ENCODE measurements around the gene IFI27. TPM values are rescaled to one million over a fixed set of nuclear protein-coding genes. Genes with fewer than 3 reads are reported as not detected.

The IFI27 gene
- total and polyA plus RNA-seq, 2 of the 8 experiments (the other 6 are each of a cell fraction or from before 2014, with no cell fraction given), result 0.76 to 2.2 TPM

DNA sequence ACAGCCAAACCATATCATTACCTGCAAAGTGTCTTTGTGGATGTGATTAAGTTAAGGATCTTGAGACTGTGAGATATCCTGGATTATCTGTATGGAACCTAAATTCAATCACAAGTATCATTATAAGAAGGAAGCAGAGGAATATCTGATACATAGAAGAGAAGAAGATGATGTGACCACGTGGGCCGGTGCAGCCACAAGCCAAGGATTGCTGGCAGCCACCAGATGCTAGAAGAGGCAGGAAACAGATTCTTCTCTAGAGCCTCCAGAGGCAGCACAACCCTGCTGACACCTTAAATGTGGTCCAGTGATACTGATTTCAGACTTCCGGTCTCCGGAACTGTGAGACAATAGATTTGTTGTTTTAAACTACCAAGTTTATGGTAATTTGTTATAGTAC is 24.9 kb downstream of the IFI27 start:
- H3K56ac ChIP-seq (replicated peaks; ENCODE audit: insufficient read length, low read depth, low read length), result no peak overlapping the region
- H3K14ac ChIP-seq (ENCODE audit: insufficient read length), result no peak overlapping the region
- no peak overlapping the region for H4K8ac ChIP-seq (ENCODE audit: extremely low read depth, insufficient read depth, low read length)
- no peak overlapping the region for H3K9ac ChIP-seq (replicated peaks in 1 of 4; ENCODE audit: extremely low read depth in 1 of 4, low read depth in 3 of 4, low read length in 3 of 4)
- no peak overlapping the region for H2AFZ ChIP-seq (ENCODE audit: low read length)
- H2BK15ac ChIP-seq (ENCODE audit: low read length), result no peak overlapping the region
- H2BK20ac ChIP-seq (ENCODE audit: low read length), result no peak overlapping the region
- H3K27me3 ChIP-seq (replicated peaks in 1 of 4; ENCODE audit: control insufficient read depth in 3 of 4, extremely low read depth in 1 of 4, insufficient read depth in 3 of 4, low read length in 3 of 4), result no peaks in the 10 kb centered on the region
- 81% methylated on average over 4 of the region's 4 CpGs; no CpG with 5 or more reads in 1 of the 2 experiments for WGBS, 2 experiments (ENCODE audit: extremely low coverage in 1 of 2, insufficient coverage in 1 of 2, insufficient read length in 1 of 2, insufficient replicate concordance in 2 of 2, low coverage in 1 of 2, low lambda C conversion rate in 2 of 2, missing lambda C conversion rate in 1 of 2)
- no peak overlapping the region for H3K4ac ChIP-seq (replicated peaks; ENCODE audit: insufficient read length, low read depth, low read length)
- no peak for FAIRE-seq
- TF ChIP-seq JUND (IDR thresholded peaks at IDR 0.05; ENCODE audit: low read length) (no peak), SP2 (IDR thresholded peaks at IDR 0.05; ENCODE audit: low read length) (no peak)
- H2AK5ac ChIP-seq (ENCODE audit: low read depth, low read length), result no peak overlapping the region
- H2BK12ac ChIP-seq (ENCODE audit: low read depth, low read length), result no peak overlapping the region
- no peak overlapping the region for H3K18ac ChIP-seq (ENCODE audit: extremely low read depth, low read length)
- no peak overlapping the region for H4K5ac ChIP-seq (ENCODE audit: insufficient read length, low read depth, low read length)
- no peak overlapping the region for H3K27ac ChIP-seq (ENCODE audit: low read depth, low read length)
- DNase-seq (ENCODE audit: low read depth in 1 of 2, low spot score in 2 of 2), result peak in 1 of 2 experiments; percentile 3
- ChIA-PET POLR2A (ENCODE audit: partially characterized antibody) (no interaction called here), CTCF (ENCODE audit: partially characterized antibody) (interaction anchor here (0.7 to 4.3 kb wide), 3 partner anchors 82 to 171 kb away, joined by 3 to 39 read pairs (median 15); no protein-coding TSS in a partner anchor)
- H3K79me2 ChIP-seq (ENCODE audit: control insufficient read depth in 1 of 2, insufficient read depth in 2 of 2, low read length in 2 of 2), result no peaks in the 10 kb centered on the region
- H4K91ac ChIP-seq (replicated peaks; ENCODE audit: insufficient read length, low read length), result no peak overlapping the region
- H3K23me2 ChIP-seq (ENCODE audit: low read depth, low read length), result no peaks in the 10 kb centered on the region
- no peaks in the 10 kb centered on the region for H4K20me1 ChIP-seq (replicated peaks in 1 of 2; ENCODE audit: control insufficient read depth in 1 of 2, insufficient read depth in 2 of 2, low read length in 2 of 2)
- H3K79me1 ChIP-seq (ENCODE audit: low read depth, low read length), result no peaks in the 10 kb centered on the region
- no peak overlapping the region for H3K4me2 ChIP-seq (ENCODE audit: insufficient read depth in 1 of 2, low read depth in 2 of 2, low read length in 2 of 2)
- no peak overlapping the region for H2BK120ac ChIP-seq (replicated peaks; ENCODE audit: low read depth, low read length)
- no peaks in the 10 kb centered on the region; a peak in 1 of 8 replicates for H3K36me3 ChIP-seq (ENCODE audit: control insufficient read depth in 2 of 4, insufficient read depth in 4 of 4, low read length in 3 of 4)
- peaks cover 5 to 8% of the 10 kb centered on the region in 2 experiments; a peak in 1 of 4 replicates for H3K9me3 ChIP-seq (ENCODE audit: insufficient read depth in 2 of 2, low read depth in 1 of 2, low read length in 1 of 2)
- peaks cover 5 to 17% (median 8%) of the 10 kb centered on the region in 4 experiments; a peak in 6 of 7 replicates for H3K4me1 ChIP-seq (replicated peaks in 1 of 4; ENCODE audit: control insufficient read depth in 3 of 4, insufficient read depth in 4 of 4, low read length in 3 of 4)
- no peak overlapping the region for H2BK5ac ChIP-seq (ENCODE audit: low read depth, low read length)
- no peak overlapping the region for H3K23ac ChIP-seq (ENCODE audit: insufficient read length)
- H3K4me3 ChIP-seq (ENCODE audit: extremely low read depth in 1 of 4, insufficient read depth in 2 of 4, low read depth in 3 of 4, low read length in 4 of 4), result no peak overlapping the region
